ENCODE results near the gene AKAP1.
A peak's percentile ranks its signal among the peaks of the same experiment; 100 is the strongest.

AKAP1 gene

GRCh38 chr17:57121308-57122042 is 36.4 kb downstream of the AKAP1 start:
- no peaks in the 10 kb centered on the region for H3K27me3 ChIP-seq (ENCODE audit: control insufficient read depth in 5 of 5, insufficient read depth in 4 of 5, low read length in 5 of 5)
- no peak overlapping the region for H3K9ac ChIP-seq (ENCODE audit: low read length in 5 of 5)
- H3K4me3 ChIP-seq (ENCODE audit: low read depth in 1 of 5, low read length in 5 of 5): no peak overlapping the region
- no peaks in the 10 kb centered on the region for H3K9me3 ChIP-seq (ENCODE audit: control insufficient read depth in 5 of 5, low read length in 5 of 5)
- H3K4me1 ChIP-seq (ENCODE audit: control insufficient read depth in 5 of 5, insufficient read depth in 5 of 5, low read length in 5 of 5): no peaks in the 10 kb centered on the region
- H3K27ac ChIP-seq (ENCODE audit: low read depth, low read length): no peak overlapping the region
- H3K36me3 ChIP-seq (ENCODE audit: control insufficient read depth in 5 of 5, insufficient read depth in 5 of 5, low read length in 5 of 5): peaks cover 12 to 83% (median 73%) of the 10 kb centered on the region in 5 donors

- H3K36me3 ChIP-seq (ENCODE audit: control insufficient read depth in 5 of 5, insufficient read depth in 5 of 5, low read length in 5 of 5): peaks cover 5 to 57% (median 47%) of the 10 kb centered on the region in 5 donors
- H3K9me3 ChIP-seq (ENCODE audit: control insufficient read depth in 5 of 5, low read length in 5 of 5): no peaks in the 10 kb centered on the region
These were observed 39.0 kb downstream of the AKAP1 start for GRCh38 chr17:57124053-57124452.

GRCh38 chr17:57125406-57125805 is 40.4 kb downstream of the AKAP1 start:
- Histone ChIP-seq H3K9me3 (ENCODE audit: control insufficient read depth in 5 of 5, low read length in 5 of 5) (no peaks in the 10 kb centered on the region), H3K4me3 (ENCODE audit: low read depth in 1 of 5, low read length in 5 of 5) (no peak overlapping the region), H3K27ac (ENCODE audit: low read depth, low read length) (no peak overlapping the region), H3K36me3 (ENCODE audit: control insufficient read depth in 5 of 5, insufficient read depth in 5 of 5, low read length in 5 of 5) (peaks cover 2 to 47% (median 40%) of the 10 kb centered on the region in 5 donors), H3K4me1 (ENCODE audit: control insufficient read depth in 5 of 5, insufficient read depth in 5 of 5, low read length in 5 of 5) (no peaks in the 10 kb centered on the region), H3K27me3 (ENCODE audit: control insufficient read depth in 5 of 5, insufficient read depth in 4 of 5, low read length in 5 of 5) (no peaks in the 10 kb centered on the region), H3K9ac (ENCODE audit: low read length in 5 of 5) (no peak overlapping the region)

More at GRCh38 chr17:57124053-57124452, 39.0 kb downstream of the AKAP1 start:
- no peak overlapping the region for H3K9ac ChIP-seq (ENCODE audit: low read length in 5 of 5)
- no peak overlapping the region for H3K4me3 ChIP-seq (ENCODE audit: low read depth in 1 of 5, low read length in 5 of 5)
- H3K4me1 ChIP-seq (ENCODE audit: control insufficient read depth in 5 of 5, insufficient read depth in 5 of 5, low read length in 5 of 5): no peaks in the 10 kb centered on the region
- H3K27ac ChIP-seq (ENCODE audit: low read depth, low read length): no peak overlapping the region
- no peaks in the 10 kb centered on the region for H3K27me3 ChIP-seq (ENCODE audit: control insufficient read depth in 5 of 5, insufficient read depth in 4 of 5, low read length in 5 of 5)

- H3K36me3 ChIP-seq (ENCODE audit: control insufficient read depth in 5 of 5, insufficient read depth in 5 of 5, low read length in 5 of 5): peaks cover 0 to 42% (median 37%) of the 10 kb centered on the region in 5 donors
- no peaks in the 10 kb centered on the region for H3K9me3 ChIP-seq (ENCODE audit: control insufficient read depth in 5 of 5, low read length in 5 of 5)
- H3K27me3 ChIP-seq (ENCODE audit: control insufficient read depth in 5 of 5, insufficient read depth in 4 of 5, low read length in 5 of 5): no peaks in the 10 kb centered on the region
- H3K9ac ChIP-seq (ENCODE audit: low read length in 5 of 5): no peak overlapping the region
- H3K4me1 ChIP-seq (ENCODE audit: control insufficient read depth in 5 of 5, insufficient read depth in 5 of 5, low read length in 5 of 5): peaks cover 0 to 2% (median 0%) of the 10 kb centered on the region in 5 donors
- H3K4me3 ChIP-seq (ENCODE audit: low read depth in 1 of 5, low read length in 5 of 5): no peak overlapping the region
- no peak overlapping the region for H3K27ac ChIP-seq (ENCODE audit: low read depth, low read length)
These were observed 40.8 kb downstream of the AKAP1 start for GRCh38 chr17:57125866-57126265.

- H3K36me3 ChIP-seq (ENCODE audit: control insufficient read depth in 5 of 5, insufficient read depth in 5 of 5, low read length in 5 of 5): peaks cover 0 to 6% (median 2%) of the 10 kb centered on the region in 5 donors
- peaks cover 0 to under 1% (median 0%) of the 10 kb centered on the region in 5 donors for H3K27me3 ChIP-seq (ENCODE audit: control insufficient read depth in 5 of 5, insufficient read depth in 4 of 5, low read length in 5 of 5)
- H3K9ac ChIP-seq (ENCODE audit: low read length in 5 of 5): no peak overlapping the region
- H3K4me1 ChIP-seq (ENCODE audit: control insufficient read depth in 5 of 5, insufficient read depth in 5 of 5, low read length in 5 of 5): peaks cover 0 to 7% (median 3%) of the 10 kb centered on the region in 5 donors
- no peaks in the 10 kb centered on the region for H3K9me3 ChIP-seq (ENCODE audit: control insufficient read depth in 5 of 5, low read length in 5 of 5)
- peak overlapping the region in 1 of 5 donors; percentile 35 for H3K4me3 ChIP-seq (ENCODE audit: low read depth in 1 of 5, low read length in 5 of 5)
- no peak overlapping the region for H3K27ac ChIP-seq (ENCODE audit: low read depth, low read length)
These were observed 45.8 kb downstream of the AKAP1 start for GRCh38 chr17:57130708-57131461.

- Histone ChIP-seq H3K4me1 (ENCODE audit: control insufficient read depth in 5 of 5, insufficient read depth in 5 of 5, low read length in 5 of 5) (peaks cover 0 to 12% (median 3%) of the 10 kb centered on the region in 5 donors), H3K9me3 (ENCODE audit: control insufficient read depth in 5 of 5, low read length in 5 of 5) (no peaks in the 10 kb centered on the region), H3K9ac (ENCODE audit: low read length in 5 of 5) (no peak overlapping the region), H3K27ac (ENCODE audit: low read depth, low read length) (no peak overlapping the region), H3K36me3 (ENCODE audit: control insufficient read depth in 5 of 5, insufficient read depth in 5 of 5, low read length in 5 of 5) (no peaks in the 10 kb centered on the region), H3K4me3 (ENCODE audit: low read depth in 1 of 5, low read length in 5 of 5) (no peak overlapping the region), H3K27me3 (ENCODE audit: control insufficient read depth in 5 of 5, insufficient read depth in 4 of 5, low read length in 5 of 5) (peaks cover 0 to 4% (median 2%) of the 10 kb centered on the region in 5 donors)
These were observed 47.6 kb downstream of the AKAP1 start for GRCh38 chr17:57132663-57133062.

- Histone ChIP-seq H3K4me3 (ENCODE audit: low read depth in 1 of 5, low read length in 5 of 5) (no peak overlapping the region), H3K4me1 (ENCODE audit: control insufficient read depth in 5 of 5, insufficient read depth in 5 of 5, low read length in 5 of 5) (peaks cover 0 to 12% (median 3%) of the 10 kb centered on the region in 5 donors), H3K27me3 (ENCODE audit: control insufficient read depth in 5 of 5, insufficient read depth in 4 of 5, low read length in 5 of 5) (peaks cover 0 to 4% (median 2%) of the 10 kb centered on the region in 5 donors), H3K27ac (ENCODE audit: low read depth, low read length) (no peak overlapping the region), H3K36me3 (ENCODE audit: control insufficient read depth in 5 of 5, insufficient read depth in 5 of 5, low read length in 5 of 5) (no peaks in the 10 kb centered on the region), H3K9me3 (ENCODE audit: control insufficient read depth in 5 of 5, low read length in 5 of 5) (no peaks in the 10 kb centered on the region), H3K9ac (ENCODE audit: low read length in 5 of 5) (no peak overlapping the region)
These were observed 48.4 kb downstream of the AKAP1 start for GRCh38 chr17:57133486-57133885.

GRCh38 chr17:57135026-57135788 is 50.2 kb downstream of the AKAP1 start:
- no peak overlapping the region for H3K4me3 ChIP-seq (ENCODE audit: low read depth in 1 of 5, low read length in 5 of 5)
- peaks cover 0 to 12% (median 3%) of the 10 kb centered on the region in 5 donors for H3K4me1 ChIP-seq (ENCODE audit: control insufficient read depth in 5 of 5, insufficient read depth in 5 of 5, low read length in 5 of 5)
- H3K27ac ChIP-seq (ENCODE audit: low read depth, low read length): no peak overlapping the region
- peaks cover 0 to 4% (median 2%) of the 10 kb centered on the region in 5 donors for H3K27me3 ChIP-seq (ENCODE audit: control insufficient read depth in 5 of 5, insufficient read depth in 4 of 5, low read length in 5 of 5)
- no peaks in the 10 kb centered on the region for H3K9me3 ChIP-seq (ENCODE audit: control insufficient read depth in 5 of 5, low read length in 5 of 5)
- no peaks in the 10 kb centered on the region for H3K36me3 ChIP-seq (ENCODE audit: control insufficient read depth in 5 of 5, insufficient read depth in 5 of 5, low read length in 5 of 5)
- no peak overlapping the region for H3K9ac ChIP-seq (ENCODE audit: low read length in 5 of 5)

- Histone ChIP-seq H3K27me3 (ENCODE audit: control insufficient read depth in 5 of 5, insufficient read depth in 4 of 5, low read length in 5 of 5) (peaks cover 0 to 4% (median 2%) of the 10 kb centered on the region in 5 donors), H3K4me1 (ENCODE audit: control insufficient read depth in 5 of 5, insufficient read depth in 5 of 5, low read length in 5 of 5) (peaks cover 0 to 12% (median 1%) of the 10 kb centered on the region in 5 donors), H3K27ac (ENCODE audit: low read depth, low read length) (no peak overlapping the region), H3K9me3 (ENCODE audit: control insufficient read depth in 5 of 5, low read length in 5 of 5) (no peaks in the 10 kb centered on the region), H3K9ac (ENCODE audit: low read length in 5 of 5) (no peak overlapping the region), H3K36me3 (ENCODE audit: control insufficient read depth in 5 of 5, insufficient read depth in 5 of 5, low read length in 5 of 5) (no peaks in the 10 kb centered on the region), H3K4me3 (ENCODE audit: low read depth in 1 of 5, low read length in 5 of 5) (no peak overlapping the region)
These were observed 50.8 kb downstream of the AKAP1 start for GRCh38 chr17:57135789-57136291.
